Retinal pigment epithelial cell (primary cell): ENCODE data around the gene OPA1.

Experiments
- DNase-seq: peaks from one replicate; pipeline ENCODE4 v3.0.0-alpha.2; 2010; ENCODE audit warnings: low read depth
- H3K4me3 ChIP-seq: 2 replicates; pipeline ENCODE4 v1.5.1; 2011; ENCODE audit warnings: mild to moderate bottlenecking, low read length, control low read depth, moderate library complexity
- TF ChIP-seq, protein P1 (sequence below): conservative IDR thresholded peaks from 2 replicates; pipeline ENCODE4 v1.5.1; 2011; ENCODE audit warnings: low read depth, low read length, control low read depth, inconsistent platforms

OPA1 gene

DNA sequence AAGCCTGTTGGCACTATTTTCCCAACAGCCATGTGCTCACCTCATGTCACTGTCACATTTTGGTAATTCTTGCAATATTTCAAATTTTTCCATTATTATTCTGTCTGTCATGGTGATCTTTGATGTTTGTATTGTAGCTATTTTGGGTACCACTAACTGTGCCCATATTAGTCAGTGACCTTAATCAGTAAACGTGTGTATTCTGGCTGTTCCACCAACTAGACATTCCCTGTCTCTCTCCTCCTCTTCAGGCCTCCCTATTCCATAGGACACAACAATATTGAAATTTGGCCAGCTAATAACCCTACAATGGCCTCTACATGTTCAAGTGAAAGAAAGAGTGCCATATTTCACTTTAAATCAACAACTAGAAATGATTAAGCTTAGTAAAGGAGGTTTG lies 88.6 kb downstream of the OPA1 start:
- H3K4me3 ChIP-seq, result no peak overlapping the region
- no peak for DNase-seq
- TF ChIP-seq, protein P1, sequence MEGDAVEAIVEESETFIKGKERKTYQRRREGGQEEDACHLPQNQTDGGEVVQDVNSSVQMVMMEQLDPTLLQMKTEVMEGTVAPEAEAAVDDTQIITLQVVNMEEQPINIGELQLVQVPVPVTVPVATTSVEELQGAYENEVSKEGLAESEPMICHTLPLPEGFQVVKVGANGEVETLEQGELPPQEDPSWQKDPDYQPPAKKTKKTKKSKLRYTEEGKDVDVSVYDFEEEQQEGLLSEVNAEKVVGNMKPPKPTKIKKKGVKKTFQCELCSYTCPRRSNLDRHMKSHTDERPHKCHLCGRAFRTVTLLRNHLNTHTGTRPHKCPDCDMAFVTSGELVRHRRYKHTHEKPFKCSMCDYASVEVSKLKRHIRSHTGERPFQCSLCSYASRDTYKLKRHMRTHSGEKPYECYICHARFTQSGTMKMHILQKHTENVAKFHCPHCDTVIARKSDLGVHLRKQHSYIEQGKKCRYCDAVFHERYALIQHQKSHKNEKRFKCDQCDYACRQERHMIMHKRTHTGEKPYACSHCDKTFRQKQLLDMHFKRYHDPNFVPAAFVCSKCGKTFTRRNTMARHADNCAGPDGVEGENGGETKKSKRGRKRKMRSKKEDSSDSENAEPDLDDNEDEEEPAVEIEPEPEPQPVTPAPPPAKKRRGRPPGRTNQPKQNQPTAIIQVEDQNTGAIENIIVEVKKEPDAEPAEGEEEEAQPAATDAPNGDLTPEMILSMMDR, result no peak

- no peak overlapping the region for H3K4me3 ChIP-seq
- DNase-seq, result no peak
- TF ChIP-seq, protein P1, result no peak
Observed at GRCh38 chr3:193686665-193687483, 93.9 kb downstream of the OPA1 start.

GRCh38 chr3:193688834-193689714 lies 96.1 kb downstream of the OPA1 start:
- no peak for DNase-seq
- H3K4me3 ChIP-seq, result no peak overlapping the region
- TF ChIP-seq, protein P1, result no peak

DNA sequence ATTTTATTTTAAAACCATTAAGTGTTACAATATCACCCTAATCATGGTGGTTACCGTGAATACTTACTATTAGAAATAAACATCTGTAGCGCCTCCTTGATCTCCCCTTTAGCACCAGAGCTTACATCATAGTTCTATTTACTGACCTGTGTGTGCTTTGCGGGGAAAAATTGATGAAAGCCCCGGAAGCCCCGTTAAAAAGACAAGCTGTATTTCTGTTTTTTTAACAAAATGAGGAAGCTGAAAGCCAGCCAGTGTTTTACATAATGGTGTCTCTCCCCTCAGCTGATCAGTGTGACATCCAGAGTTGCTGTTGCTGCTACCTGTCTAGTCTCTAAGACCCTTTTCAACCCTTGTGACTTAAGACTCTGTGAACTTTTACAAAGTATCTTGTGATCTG lies 100.8 kb downstream of the OPA1 start:
- TF ChIP-seq, protein P1, result no peak
- no peak overlapping the region for H3K4me3 ChIP-seq
- DNase-seq, result no peak

GRCh38 chr3:193701953-193702635 lies 109.1 kb downstream of the OPA1 start:
- no peak for DNase-seq

GRCh38 chr3:193702967-193703366 lies 110.0 kb downstream of the OPA1 start:
- TF ChIP-seq, protein P1, result no peak
- H3K4me3 ChIP-seq, result no peak overlapping the region
- no peak for DNase-seq

More at GRCh38 chr3:193701953-193702635, 109.1 kb downstream of the OPA1 start:
- H3K4me3 ChIP-seq, result no peak overlapping the region
- TF ChIP-seq, protein P1, result no peak
